Pancreas (tissue), 10 donors: Measurements from ENCODE around the gene COL2A1. TPM values are rescaled to one million over a fixed set of nuclear protein-coding genes. Genes with fewer than 3 reads are reported as not detected.
A peak's percentile ranks its signal among the peaks of the same experiment; 100 is the strongest.

Experiments
- ATAC-seq, 4 donors: fragments of 200-7000 bp; cut with Tn5 transposase; one replicate each; pipeline versions ENCODE4 v1.8.0 to v1.9.1; 2020; ENCODE audit warnings: mild to moderate bottlenecking in 4 of 4, moderate library complexity in 4 of 4
- DNase-seq, 6 donors: peaks; one replicate each; pipeline ENCODE4 v3.0.0-alpha.2; 2020
- FAIRE-seq: peaks from 2 replicates; lab custom pipeline; 2012; peaks lifted over from hg19 to GRCh38; lab: Jason Lieb, UNC
- H3K27ac ChIP-seq, 4 donors: fragments of 200-600 bp; sonication (generic); 1 replicate in 3 of 4; 2 replicates in 1 of 4; pipeline versions ENCODE4 v1.5.0 to v1.8.0; 2020
- H3K27me3 ChIP-seq, 4 donors: fragments of 200-600 bp; one replicate each; pipeline ENCODE4 v1.8.0; 2021
- H3K36me3 ChIP-seq, 3 donors: fragments of 200-600 bp; sonication (generic) in 1 of 3; one replicate each; pipeline versions ENCODE4 v1.5.0 to v1.8.0; 2020 to 2021
- H3K4me1 ChIP-seq, 3 donors: fragments of 200-600 bp; one replicate each; pipeline ENCODE4 v1.8.0; 2021
- H3K4me3 ChIP-seq, 4 donors: fragments of 200-600 bp; sonication (generic) in 2 of 4; one replicate each; pipeline versions ENCODE4 v1.5.0 to v1.8.0; 2020 to 2021
- H3K9me3 ChIP-seq, 4 donors: fragments of 200-600 bp; one replicate each; pipeline ENCODE4 v1.8.0; 2021
- WGBS, 2 donors: extraction: QIAGEN DNeasy Blood & Tissue Kit; methylation state at CpG; one replicate each; pipeline ENCODE4 v1.1.7; 2013; 5-methylcytosine and 5-hydroxymethylcytosine counted together
- intact Hi-C, 3 donors: fragments of 100-400 bp; cut with DNase I; formaldehyde crosslinking; loops; one replicate each; pipeline versions ENCODE4 v1.11.1 to v1.14.2; 2022
- polyA plus RNA-seq, 2 donors: library from polyadenylated mRNA; stranded (reverse); fragments of 200-250 nt; gene quantifications; one replicate each; pipeline ENCODE4 v1.2.3, GENCODE V29; 2013
- total RNA-seq, 6 donors: library from RNA; stranded (reverse); fragmentation: NEBNext Ultra II Directional in 4 of 6; extraction: Animal tissue kit (Norgen Biotek cat#: 25700) in 4 of 6; gene quantifications; one replicate each; pipeline versions ENCODE4 v1.2.1 to v1.2.4, GENCODE V29; 2021 to 2023
- TF ChIP-seq, protein P1 (sequence below), 4 donors: fragments of 200-600 bp; sonication (generic) in 3 of 4; IDR thresholded peaks; one replicate each; pipeline versions ENCODE4 v1.5.0 to v1.8.0; 2021; ENCODE audit warnings: antibody characterized with exemption in 4 of 4
- donor health status: healthy with polysubstance abuse.
- donor health status: DM: no; HTN: no; CAD: no; lungs with moderate emphysema.
- donor health status: DM: no; HTN: no; CAD: no.
- donor health status: control.
- donor health status: control.
- donor health status: Bipolar disorder and iron deficiency.
- donor health status: DM: yes; HTN: yes; CAD: no.
- donor health status: DM: no; HTN: no; CAD: no.
- donor health status: DM: no; HTN: no; CAD: no.
- donor health status: DM: yes; HTN: yes; CAD: no.

COL2A1 gene
- total and polyA plus RNA-seq, 8 donors = 0.04 to 0.12 (median 0.06) TPM; not detected in 5

DNA sequence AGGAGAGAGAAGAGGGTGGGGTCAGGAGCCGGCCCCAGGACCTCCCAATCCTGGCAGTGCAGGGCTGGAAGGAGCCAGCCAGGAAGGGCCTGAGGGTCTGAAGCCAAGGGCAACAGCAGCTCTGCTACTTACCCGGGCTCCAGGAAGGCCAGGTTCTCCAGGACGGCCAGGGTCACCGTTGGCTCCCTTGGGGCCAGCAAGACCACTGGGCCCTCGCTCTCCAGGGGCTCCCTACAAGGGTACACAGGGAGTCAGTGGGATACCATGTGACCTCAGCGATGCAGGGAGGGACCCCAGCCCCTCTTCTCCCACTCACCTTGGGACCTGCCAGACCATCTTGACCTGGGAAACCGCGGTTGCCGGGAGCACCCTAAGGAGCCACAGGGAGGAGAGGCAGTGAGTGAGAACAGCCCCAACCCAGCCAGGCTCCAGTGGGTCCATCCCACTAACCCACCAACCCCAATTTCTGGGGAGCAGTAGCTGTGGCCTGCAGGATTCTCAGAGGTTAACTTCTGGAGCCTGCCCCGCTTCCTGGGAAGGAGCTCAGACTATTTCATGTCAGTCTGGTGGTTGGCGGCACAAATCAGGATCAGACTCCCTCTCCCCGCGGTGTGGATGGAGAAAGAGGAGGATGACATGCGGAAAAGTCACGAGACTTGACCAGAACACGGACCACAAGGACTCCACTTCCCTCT, 18.5 kb downstream of the COL2A1 start:
- Histone ChIP-seq H3K4me1 (no peaks in the 10 kb centered on the region), H3K9me3 (no peaks in the 10 kb centered on the region), H3K27me3 (no peaks in the 10 kb centered on the region), H3K4me3 (no peak overlapping the region), H3K27ac (no peak overlapping the region), H3K36me3 (no peaks in the 10 kb centered on the region)
- FAIRE-seq (no peak), ATAC-seq (no peak), DNase-seq (peak in 2 of 6 donors; percentile 46 to 53)
- intact Hi-C loops = no loop called here
- TF ChIP-seq, protein P1, sequence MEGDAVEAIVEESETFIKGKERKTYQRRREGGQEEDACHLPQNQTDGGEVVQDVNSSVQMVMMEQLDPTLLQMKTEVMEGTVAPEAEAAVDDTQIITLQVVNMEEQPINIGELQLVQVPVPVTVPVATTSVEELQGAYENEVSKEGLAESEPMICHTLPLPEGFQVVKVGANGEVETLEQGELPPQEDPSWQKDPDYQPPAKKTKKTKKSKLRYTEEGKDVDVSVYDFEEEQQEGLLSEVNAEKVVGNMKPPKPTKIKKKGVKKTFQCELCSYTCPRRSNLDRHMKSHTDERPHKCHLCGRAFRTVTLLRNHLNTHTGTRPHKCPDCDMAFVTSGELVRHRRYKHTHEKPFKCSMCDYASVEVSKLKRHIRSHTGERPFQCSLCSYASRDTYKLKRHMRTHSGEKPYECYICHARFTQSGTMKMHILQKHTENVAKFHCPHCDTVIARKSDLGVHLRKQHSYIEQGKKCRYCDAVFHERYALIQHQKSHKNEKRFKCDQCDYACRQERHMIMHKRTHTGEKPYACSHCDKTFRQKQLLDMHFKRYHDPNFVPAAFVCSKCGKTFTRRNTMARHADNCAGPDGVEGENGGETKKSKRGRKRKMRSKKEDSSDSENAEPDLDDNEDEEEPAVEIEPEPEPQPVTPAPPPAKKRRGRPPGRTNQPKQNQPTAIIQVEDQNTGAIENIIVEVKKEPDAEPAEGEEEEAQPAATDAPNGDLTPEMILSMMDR (IDR thresholded peaks at IDR 0.05) = no peak
- WGBS, 2 donors = 87 to 90% methylated on average over 16 of the region's 16 CpGs

DNA sequence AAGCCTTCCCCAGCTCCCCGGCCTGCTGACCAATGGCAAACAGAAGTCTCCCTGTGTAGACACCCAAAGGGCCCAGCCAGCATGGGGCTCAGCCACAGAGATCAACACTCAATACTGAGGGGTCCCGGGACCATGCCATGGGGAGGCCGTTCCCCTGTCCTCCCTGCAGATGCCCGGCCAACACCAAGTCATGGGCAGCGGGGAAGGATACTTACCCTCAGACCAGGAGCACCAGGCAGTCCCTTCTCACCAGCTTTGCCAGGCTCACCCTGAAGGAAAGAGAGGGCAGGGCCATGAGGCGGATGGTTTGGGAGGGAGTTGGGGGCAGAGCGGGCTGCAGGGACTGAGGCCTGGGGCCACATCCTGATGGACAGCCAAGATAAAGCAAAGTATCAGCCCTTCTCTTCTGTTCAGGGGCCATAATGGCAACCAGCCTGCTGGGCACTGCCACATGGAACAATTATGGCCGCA, 19.9 kb downstream of the COL2A1 start:
- Histone ChIP-seq H3K36me3 (no peaks in the 10 kb centered on the region), H3K9me3 (no peaks in the 10 kb centered on the region), H3K4me3 (no peak overlapping the region), H3K4me1 (no peaks in the 10 kb centered on the region), H3K27ac (no peak overlapping the region), H3K27me3 (no peaks in the 10 kb centered on the region)
- TF ChIP-seq, protein P1 (IDR thresholded peaks at IDR 0.05) = no peak
- DNase-seq (no peak), ATAC-seq (no peak), FAIRE-seq (no peak)
- 86 to 87% methylated on average over 8 of the region's 8 CpGs for WGBS, 2 donors
- intact Hi-C loops = no loop called here

DNA sequence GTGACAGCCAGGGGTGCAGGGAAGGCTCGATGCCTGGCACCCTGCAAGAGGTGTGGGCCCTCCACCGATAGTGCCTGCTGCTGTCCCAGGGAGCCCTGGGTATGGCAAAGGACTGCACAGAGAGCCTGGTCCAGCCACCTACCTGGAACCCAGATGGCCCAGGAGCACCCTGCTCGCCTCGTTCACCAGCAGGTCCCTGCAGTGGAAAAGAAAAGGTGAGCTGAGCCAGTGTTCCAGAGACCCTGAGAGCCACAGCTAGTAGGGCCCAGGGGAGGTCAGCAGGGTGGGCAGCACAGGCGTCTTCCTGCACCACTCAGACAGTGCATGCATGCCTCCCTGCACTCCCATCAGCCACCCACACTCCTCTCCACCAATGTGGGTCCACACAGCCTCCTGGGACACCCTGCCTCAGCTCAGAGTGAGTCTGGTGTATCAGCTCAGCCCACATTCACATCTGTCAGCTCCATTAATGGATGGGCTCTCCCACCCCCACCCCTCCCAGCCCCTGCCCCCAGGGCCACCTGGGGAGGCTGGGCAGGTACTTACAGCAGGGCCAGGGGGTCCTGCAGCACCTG, 20.6 kb downstream of the COL2A1 start:
- intact Hi-C loops = no loop called here

DNA sequence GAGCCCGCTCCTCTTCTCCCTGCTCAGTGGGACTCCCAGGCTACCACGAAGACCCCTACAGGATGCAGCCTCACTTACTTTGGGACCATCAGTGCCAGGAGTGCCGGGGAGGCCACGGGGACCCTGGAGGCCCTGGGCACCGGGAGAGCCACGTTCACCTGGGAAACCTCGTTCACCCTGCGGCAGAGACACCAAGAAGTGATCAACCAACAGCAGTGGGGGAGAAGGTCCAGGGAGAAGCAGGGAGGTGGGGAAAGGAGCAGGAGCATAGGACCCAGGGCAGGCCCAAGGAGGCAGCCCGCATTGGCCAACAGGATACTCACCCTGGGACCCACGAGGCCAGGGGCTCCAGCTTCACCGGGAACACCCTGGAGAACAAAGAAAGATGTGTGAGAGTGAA, 21.5 kb downstream of the COL2A1 start:
- no peaks in the 10 kb centered on the region for H3K27me3 ChIP-seq
- no peaks in the 10 kb centered on the region for H3K4me1 ChIP-seq
- H3K9me3 ChIP-seq = no peaks in the 10 kb centered on the region
- DNase-seq (no peak), FAIRE-seq (no peak), ATAC-seq (no peak)
- WGBS, 2 donors = 80 to 86% methylated on average over 9 to 11 of the region's 11 CpGs
- TF ChIP-seq, protein P1 (IDR thresholded peaks at IDR 0.05) = no peak
- no peak overlapping the region for H3K27ac ChIP-seq
- intact Hi-C loops = no loop called here
- H3K4me3 ChIP-seq = no peak overlapping the region
- no peaks in the 10 kb centered on the region for H3K36me3 ChIP-seq

More for the DNA sequence above, 20.6 kb downstream of the COL2A1 start:
- H3K27me3 ChIP-seq = no peaks in the 10 kb centered on the region
- H3K4me1 ChIP-seq = no peaks in the 10 kb centered on the region
- no peaks in the 10 kb centered on the region for H3K36me3 ChIP-seq
- no peak for FAIRE-seq
- DNase-seq = no peak
- no peak for ATAC-seq
- no peak overlapping the region for H3K4me3 ChIP-seq
- no peak overlapping the region for H3K27ac ChIP-seq
- TF ChIP-seq, protein P1 (IDR thresholded peaks at IDR 0.05) = no peak
- no peaks in the 10 kb centered on the region for H3K9me3 ChIP-seq
- 67 to 70% methylated on average over 5 of the region's 5 CpGs for WGBS, 2 donors

DNA sequence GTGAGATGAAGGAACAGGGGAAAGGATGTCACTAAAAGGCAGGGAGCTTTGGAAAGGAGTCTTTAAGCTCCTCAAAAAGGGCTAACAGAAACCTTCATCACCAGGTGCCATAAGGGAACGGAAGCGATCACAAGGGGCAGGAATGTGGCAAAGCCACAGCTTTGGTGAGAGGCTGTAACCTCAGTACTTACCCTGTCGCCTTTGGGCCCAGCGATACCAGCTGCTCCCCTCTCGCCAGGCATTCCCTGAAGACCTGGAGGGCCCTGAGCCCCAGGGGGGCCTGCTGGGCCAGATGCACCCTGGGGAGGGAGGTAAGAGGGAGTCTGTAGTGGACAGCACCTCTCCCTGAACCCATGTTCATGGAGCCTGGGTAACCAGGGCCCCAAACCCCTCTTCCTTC, 22.0 kb downstream of the COL2A1 start:
- ATAC-seq = no peak
- H3K4me3 ChIP-seq = no peak overlapping the region
- no peak overlapping the region for H3K27ac ChIP-seq
- H3K4me1 ChIP-seq = no peaks in the 10 kb centered on the region
- no peaks in the 10 kb centered on the region for H3K36me3 ChIP-seq
- whole genome bisulfite sequencing, 2 donors = 73 to 74% methylated on average over 5 of the region's 5 CpGs
- DNase-seq = no peak
- intact Hi-C loops = no loop called here
- TF ChIP-seq, protein P1 (IDR thresholded peaks at IDR 0.05) = no peak
- no peaks in the 10 kb centered on the region for H3K9me3 ChIP-seq
- no peak for FAIRE-seq
- H3K27me3 ChIP-seq = no peaks in the 10 kb centered on the region
